Measurements from ENCODE around the gene SLC10A7.

The SLC10A7 gene

DNA sequence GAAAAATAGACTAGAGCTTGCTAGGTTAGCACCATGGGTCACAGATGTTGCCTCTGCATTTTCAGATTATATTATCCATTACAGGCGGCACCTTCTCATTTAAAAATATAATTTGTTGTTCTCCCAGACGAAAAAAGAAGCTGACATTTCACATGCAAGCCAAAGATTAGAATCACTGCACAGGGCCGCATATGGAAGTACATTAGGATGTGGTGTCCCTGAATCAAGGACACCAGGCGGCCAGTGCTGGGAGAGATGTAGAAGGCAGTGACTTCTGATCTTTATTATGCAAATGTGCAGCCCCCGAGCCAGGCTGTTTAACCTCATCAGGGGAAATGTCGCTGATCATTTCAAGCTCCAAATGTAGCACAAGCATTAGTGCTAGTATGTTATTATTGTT lies 284.6 kb downstream of the SLC10A7 start:
- Mint-ChIP-seq H3K4me1 (ENCODE audit: low read depth in 2 of 2) (no peaks in the 10 kb centered on the region), H3K9me3 (no peaks in the 10 kb centered on the region), H3K27me3 (peaks cover 17 to 30% of the 10 kb centered on the region in 2 donors), H3K36me3 (ENCODE audit: insufficient read depth) (no peaks in the 10 kb centered on the region), H3K27ac (no peak overlapping the region), H3K4me3 (no peak overlapping the region)
- DNase-seq (no peak), ATAC-seq (replicated peaks) (no peak)

DNA sequence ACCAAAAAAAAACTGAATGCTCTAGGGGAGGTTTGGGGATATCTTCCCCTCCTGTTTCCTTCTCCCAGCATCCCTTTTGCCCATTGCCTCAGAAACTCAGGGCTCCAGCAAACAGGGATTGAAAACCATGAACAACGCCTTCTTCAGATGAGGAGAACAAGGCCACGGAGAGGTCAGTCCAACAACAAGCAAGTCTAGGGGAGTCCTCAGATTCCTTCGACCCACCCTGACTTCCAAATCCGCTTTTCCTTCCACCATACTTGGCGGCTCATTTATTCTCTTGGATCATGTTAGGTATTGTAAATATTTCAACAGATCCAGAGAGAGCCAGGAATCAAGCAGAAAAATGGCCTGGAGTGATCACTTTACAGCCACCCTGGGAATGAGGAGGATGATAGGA lies 285.5 kb downstream of the SLC10A7 start:
- Mint-ChIP-seq H3K9me3 (no peaks in the 10 kb centered on the region), H3K4me3 (no peak overlapping the region), H3K4me1 (ENCODE audit: low read depth in 2 of 2) (no peaks in the 10 kb centered on the region), H3K27ac (no peak overlapping the region), H3K36me3 (ENCODE audit: insufficient read depth) (no peaks in the 10 kb centered on the region), H3K27me3 (peaks cover 17 to 31% of the 10 kb centered on the region in 2 donors)
- no peak for ATAC-seq (replicated peaks)
- no peak for DNase-seq

DNA sequence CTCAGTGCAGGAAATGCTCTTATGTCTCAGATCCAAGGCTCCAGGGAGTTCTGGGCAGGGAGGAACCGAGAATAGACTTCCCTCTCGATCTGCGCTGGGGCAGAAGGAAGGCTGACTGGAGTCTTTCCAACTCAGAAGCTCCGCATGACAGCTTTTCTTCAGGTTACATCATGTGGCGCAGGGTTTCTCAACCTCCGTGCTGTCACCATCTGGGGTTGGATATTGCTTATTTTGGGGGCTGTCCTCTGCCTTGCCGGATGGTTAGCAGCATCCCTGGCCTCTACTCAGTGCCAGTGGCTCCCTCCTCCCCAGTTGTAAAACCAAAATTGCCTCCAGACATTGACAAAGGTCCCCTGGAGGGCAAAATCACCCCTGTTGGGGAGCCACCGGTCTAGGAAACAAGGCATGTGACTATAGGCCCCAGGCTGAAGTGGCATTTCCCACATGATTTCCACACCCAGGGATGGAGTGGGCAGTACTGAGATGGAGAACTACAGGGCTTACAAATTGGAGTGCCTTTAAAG lies 286.0 kb downstream of the SLC10A7 start:
- Mint-ChIP-seq H3K4me3 (no peak overlapping the region), H3K4me1 (ENCODE audit: low read depth in 2 of 2) (no peaks in the 10 kb centered on the region), H3K27me3 (peaks cover 17 to 31% of the 10 kb centered on the region in 2 donors), H3K36me3 (ENCODE audit: insufficient read depth) (no peaks in the 10 kb centered on the region), H3K27ac (no peak overlapping the region), H3K9me3 (no peaks in the 10 kb centered on the region)
- DNase-seq = no peak
- ATAC-seq (replicated peaks) = no peak

DNA sequence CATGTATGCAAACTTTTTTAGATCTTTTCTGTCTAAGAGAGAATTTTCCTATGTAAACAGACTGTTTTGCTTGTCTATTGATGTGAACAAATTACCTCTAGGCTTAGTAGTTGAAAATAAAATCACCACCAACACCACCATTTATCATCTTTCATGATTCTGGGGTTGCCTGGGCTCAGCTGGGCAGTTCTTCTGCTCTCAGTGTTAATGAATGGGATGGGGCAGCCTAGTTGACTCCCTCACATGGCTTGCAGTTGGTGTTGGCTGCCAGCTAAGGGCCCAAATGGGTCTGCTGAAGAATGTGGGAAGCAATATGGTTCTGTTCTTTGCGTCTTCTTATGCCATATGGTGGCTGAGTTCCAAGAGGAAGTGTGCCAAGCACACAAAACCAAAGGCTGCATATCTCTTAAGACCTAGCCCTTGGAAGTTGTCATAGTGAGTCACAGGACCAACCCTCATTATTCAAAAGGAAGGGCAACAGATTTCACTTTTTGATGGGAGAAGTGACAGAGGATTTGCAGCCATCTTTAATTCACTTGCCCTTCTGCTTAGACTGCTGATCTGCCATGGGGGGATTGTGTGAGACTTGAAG lies 289.5 kb downstream of the SLC10A7 start:
- no peaks in the 10 kb centered on the region for H3K4me1 Mint-ChIP-seq (ENCODE audit: low read depth in 2 of 2)
- H3K27ac Mint-ChIP-seq = no peak overlapping the region
- ATAC-seq (replicated peaks) (no peak), DNase-seq (no peak)
- no peak overlapping the region for H3K4me3 Mint-ChIP-seq
- H3K9me3 Mint-ChIP-seq = no peaks in the 10 kb centered on the region
- H3K27me3 Mint-ChIP-seq = peaks cover 10 to 41% of the 10 kb centered on the region in 2 donors
- H3K36me3 Mint-ChIP-seq (ENCODE audit: insufficient read depth) = no peaks in the 10 kb centered on the region

DNA sequence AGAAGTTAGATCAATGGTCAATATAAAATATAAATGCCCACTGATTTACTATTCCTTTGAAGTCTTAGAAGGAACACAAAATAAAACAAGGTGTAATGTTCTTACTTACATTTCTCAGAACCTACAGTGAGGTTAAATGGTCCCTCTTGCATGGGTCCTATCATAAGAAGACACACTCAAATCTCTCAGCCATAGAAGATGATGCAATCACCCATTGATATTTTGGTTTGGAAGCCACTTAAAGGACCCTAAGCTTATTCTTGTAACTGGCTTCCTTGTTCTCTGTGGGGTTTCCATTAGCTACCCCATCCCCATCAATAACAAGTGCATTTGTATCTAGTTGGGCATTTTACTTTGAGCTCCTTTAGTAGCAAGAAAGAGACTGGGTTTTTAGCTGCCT lies 292.3 kb downstream of the SLC10A7 start:
- no peak overlapping the region for H3K4me3 Mint-ChIP-seq
- DNase-seq = no peak
- H3K27ac Mint-ChIP-seq = no peak overlapping the region
- H3K4me1 Mint-ChIP-seq (ENCODE audit: low read depth in 2 of 2) = no peaks in the 10 kb centered on the region
- no peaks in the 10 kb centered on the region for H3K9me3 Mint-ChIP-seq
- ATAC-seq (replicated peaks) = no peak
- H3K36me3 Mint-ChIP-seq (ENCODE audit: insufficient read depth) = no peaks in the 10 kb centered on the region
- peaks cover 0 to 18% of the 10 kb centered on the region in 2 donors for H3K27me3 Mint-ChIP-seq

DNA sequence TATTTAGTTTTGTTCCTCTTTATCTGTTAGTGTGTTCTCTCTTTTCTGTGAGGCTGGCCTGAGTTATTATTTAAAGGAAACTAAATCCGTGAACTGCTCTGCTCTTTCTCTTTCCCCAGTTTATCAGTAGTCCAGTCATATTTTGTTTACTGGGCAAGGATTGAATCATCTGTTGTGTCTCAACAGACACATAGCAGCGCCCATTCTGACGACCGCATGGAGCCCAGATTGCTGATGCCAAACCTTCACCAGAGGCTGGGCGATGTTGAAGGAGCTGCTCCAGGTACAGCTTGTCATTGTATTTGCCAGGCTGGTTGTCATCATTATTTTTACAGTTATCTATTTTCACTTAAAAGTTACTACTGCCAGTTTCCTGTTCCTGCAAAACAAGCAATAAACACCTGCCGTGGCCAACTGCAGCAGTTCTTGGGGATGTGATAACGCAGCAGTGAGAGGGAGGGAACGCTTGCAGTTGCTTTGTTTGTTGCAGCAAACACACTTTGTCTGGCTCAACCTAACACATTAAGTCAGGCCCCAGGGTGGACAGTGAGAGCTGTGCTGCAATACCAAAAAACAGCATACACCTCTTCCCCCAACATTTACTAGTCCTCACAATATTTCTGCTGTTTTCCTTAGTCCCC lies 297.3 kb downstream of the SLC10A7 start:
- Mint-ChIP-seq H3K27ac (no peak overlapping the region), H3K9me3 (no peaks in the 10 kb centered on the region), H3K4me3 (no peak overlapping the region), H3K27me3 (peaks cover 0 to 20% of the 10 kb centered on the region in 2 donors), H3K4me1 (ENCODE audit: low read depth in 2 of 2) (no peaks in the 10 kb centered on the region), H3K36me3 (ENCODE audit: insufficient read depth) (no peaks in the 10 kb centered on the region)
- DNase-seq (no peak), ATAC-seq (replicated peaks) (no peak)

DNA sequence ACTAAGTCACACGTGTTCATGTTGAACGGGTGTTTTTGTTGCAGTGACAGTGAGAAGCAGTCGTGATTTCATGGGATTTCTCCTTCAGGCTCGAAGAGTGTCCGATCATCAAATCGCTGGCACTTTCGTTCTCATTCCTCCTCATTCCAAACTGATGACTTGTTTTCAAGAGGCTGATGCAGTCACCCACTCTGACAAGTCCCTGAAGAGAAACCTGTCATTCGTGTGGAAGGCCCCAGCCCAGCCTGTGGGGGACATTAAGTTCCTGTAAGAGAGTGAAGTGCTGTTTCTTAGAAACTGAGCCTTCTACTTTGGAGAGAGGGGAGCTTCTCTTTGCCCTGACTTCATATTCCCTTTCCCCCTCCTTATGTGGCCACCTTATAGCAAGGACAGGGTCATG lies 299.4 kb downstream of the SLC10A7 start:
- ATAC-seq (replicated peaks) = no peak
- H3K9me3 Mint-ChIP-seq = no peaks in the 10 kb centered on the region
- no peak overlapping the region for H3K4me3 Mint-ChIP-seq
- H3K27me3 Mint-ChIP-seq = peaks cover 0 to 11% of the 10 kb centered on the region in 2 donors
- H3K27ac Mint-ChIP-seq = no peak overlapping the region
- no peaks in the 10 kb centered on the region for H3K4me1 Mint-ChIP-seq (ENCODE audit: low read depth in 2 of 2)
- no peaks in the 10 kb centered on the region for H3K36me3 Mint-ChIP-seq (ENCODE audit: insufficient read depth)
- no peak for DNase-seq

DNA sequence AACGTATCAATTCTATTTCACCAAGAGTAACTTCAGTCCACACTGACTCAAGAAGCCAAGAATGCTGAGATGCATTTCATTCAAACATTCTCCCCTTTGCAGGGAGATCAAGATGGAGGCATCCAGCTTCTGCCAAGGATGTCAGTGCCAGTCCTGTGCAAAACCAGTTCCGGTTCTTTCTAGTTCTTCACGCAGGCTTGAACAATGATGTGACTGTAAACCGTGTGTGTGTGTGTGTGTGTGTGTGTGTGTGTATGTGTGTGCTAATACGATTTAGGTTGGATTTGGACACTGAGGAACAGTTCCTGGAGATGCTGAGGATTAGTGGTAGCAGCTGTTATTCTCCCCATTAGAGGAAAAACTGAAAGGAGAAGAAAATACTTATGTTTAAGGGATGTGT lies 307.5 kb downstream of the SLC10A7 start, which contains the start of gene REELD1:
REELD1 (plus strand) TSS at position 301 of the 400 bp plus-strand sequence. CDS start 2,415 bp downstream, outside the sequence.
- DNase-seq (no peak), ATAC-seq (replicated peaks) (no peak)
- Mint-ChIP-seq H3K9me3 (no peaks in the 10 kb centered on the region), H3K27me3 (no peaks in the 10 kb centered on the region), H3K27ac (no peak within 1 kb of the TSS), H3K4me1 (ENCODE audit: low read depth in 2 of 2) (no peaks in the 10 kb centered on the region), H3K4me3 (no peak within 1 kb of the TSS), H3K36me3 (ENCODE audit: insufficient read depth) (no peaks in the 10 kb centered on the region)

DNA sequence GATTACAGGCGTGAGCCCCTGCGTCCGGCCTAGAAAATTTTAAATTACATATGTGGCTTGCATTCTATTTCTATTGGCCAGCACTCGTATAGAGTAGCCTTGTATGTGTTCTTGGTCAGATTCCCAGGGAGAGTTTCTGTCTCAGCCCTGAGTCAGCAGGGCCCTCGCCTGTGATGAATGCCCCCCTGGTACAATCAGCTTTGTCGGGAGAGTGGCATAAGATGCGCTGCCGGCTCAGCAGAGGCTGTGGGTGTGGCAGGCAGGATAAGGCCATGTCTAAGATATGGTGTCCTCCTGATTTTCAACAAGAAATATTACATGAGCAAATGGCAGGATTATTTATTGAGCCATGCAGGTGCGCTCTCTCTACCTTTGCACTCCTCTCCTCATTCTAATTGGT lies 309.0 kb downstream of the SLC10A7 start:
- no peaks in the 10 kb centered on the region for H3K36me3 Mint-ChIP-seq (ENCODE audit: insufficient read depth)
- H3K9me3 Mint-ChIP-seq = no peaks in the 10 kb centered on the region
- no peak overlapping the region for H3K27ac Mint-ChIP-seq
- H3K4me1 Mint-ChIP-seq (ENCODE audit: low read depth in 2 of 2) = no peaks in the 10 kb centered on the region
- no peaks in the 10 kb centered on the region for H3K27me3 Mint-ChIP-seq
- DNase-seq = no peak
- ATAC-seq (replicated peaks) = no peak
- H3K4me3 Mint-ChIP-seq = no peak overlapping the region

DNA sequence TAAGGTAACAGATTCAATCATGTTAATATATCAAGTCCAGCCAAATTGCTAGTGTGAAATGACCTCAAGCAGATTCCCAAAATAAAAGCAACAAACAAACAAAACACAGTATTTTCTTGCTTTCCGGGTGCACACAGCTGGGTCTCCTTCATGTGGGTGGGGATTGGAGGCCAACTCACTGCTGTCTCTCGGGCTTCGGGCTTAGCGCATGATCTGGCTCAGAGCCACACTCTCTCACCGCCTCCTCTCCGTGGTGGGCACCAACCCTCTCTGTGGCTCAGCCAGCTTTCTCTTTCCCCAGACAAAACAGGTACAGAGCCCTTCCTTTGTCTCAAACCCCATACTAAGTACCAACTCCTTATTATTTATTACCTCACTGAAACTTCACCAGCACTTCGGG lies 310.3 kb downstream of the SLC10A7 start:
- Mint-ChIP-seq H3K27ac (no peak overlapping the region), H3K9me3 (no peaks in the 10 kb centered on the region), H3K4me3 (no peak overlapping the region), H3K27me3 (no peaks in the 10 kb centered on the region), H3K36me3 (ENCODE audit: insufficient read depth) (no peaks in the 10 kb centered on the region), H3K4me1 (ENCODE audit: low read depth in 2 of 2) (no peaks in the 10 kb centered on the region)
- ATAC-seq (replicated peaks) (no peak), DNase-seq (no peak)

DNA sequence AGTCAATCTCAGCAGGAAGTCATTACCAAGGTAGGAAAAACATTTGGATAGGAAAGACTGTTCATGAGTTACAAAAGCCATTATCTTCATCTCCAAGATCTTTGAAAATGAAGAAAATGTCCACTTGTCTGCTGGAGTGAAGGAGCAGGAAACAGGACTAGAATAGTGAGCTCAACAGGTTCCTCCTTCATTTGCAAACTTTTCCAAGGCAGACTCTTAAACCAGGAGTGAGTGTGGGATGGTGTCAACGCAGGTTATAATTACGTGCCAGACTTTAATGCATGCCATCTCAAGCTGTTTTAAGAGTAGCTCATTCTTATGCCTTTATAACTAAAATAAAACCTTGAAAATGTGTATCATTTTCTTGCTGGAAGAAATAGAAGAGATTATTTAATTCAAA lies 310.9 kb downstream of the SLC10A7 start:
- no peak for ATAC-seq (replicated peaks)
- H3K9me3 Mint-ChIP-seq = no peaks in the 10 kb centered on the region
- no peak overlapping the region for H3K4me3 Mint-ChIP-seq
- H3K27me3 Mint-ChIP-seq = no peaks in the 10 kb centered on the region
- DNase-seq = no peak
- H3K36me3 Mint-ChIP-seq (ENCODE audit: insufficient read depth) = no peaks in the 10 kb centered on the region
- no peak overlapping the region for H3K27ac Mint-ChIP-seq
- no peaks in the 10 kb centered on the region for H3K4me1 Mint-ChIP-seq (ENCODE audit: low read depth in 2 of 2)

DNA sequence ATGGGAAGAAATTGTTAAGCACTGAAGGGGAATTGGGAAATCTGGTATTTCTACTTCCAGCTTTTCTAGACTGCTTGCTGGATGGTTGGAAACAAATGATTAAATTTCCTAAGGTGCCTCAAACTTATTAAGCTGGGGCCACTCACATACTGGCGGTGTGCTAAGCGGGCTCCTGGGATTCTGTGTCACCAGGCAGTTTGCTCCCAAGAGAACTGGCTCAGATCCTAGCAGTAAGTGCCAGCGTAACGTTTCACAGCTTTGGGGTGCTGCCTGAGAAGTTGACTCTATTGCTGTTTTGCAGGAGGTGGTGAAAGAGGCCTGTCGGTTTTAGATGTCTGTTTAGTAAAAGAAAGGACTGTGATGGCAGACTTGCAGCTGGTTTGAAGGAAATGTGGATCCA lies 314.3 kb downstream of the SLC10A7 start:
- no peaks in the 10 kb centered on the region for H3K27me3 Mint-ChIP-seq
- peaks cover 0 to 2% of the 10 kb centered on the region in 2 donors for H3K9me3 Mint-ChIP-seq
- H3K4me3 Mint-ChIP-seq = no peak overlapping the region
- H3K27ac Mint-ChIP-seq = no peak overlapping the region
- DNase-seq (no peak), ATAC-seq (replicated peaks) (no peak)
- H3K4me1 Mint-ChIP-seq (ENCODE audit: low read depth in 2 of 2) = no peaks in the 10 kb centered on the region
- no peaks in the 10 kb centered on the region for H3K36me3 Mint-ChIP-seq (ENCODE audit: insufficient read depth)

All from effector memory CD8-positive, alpha-beta T cell (primary cell).